HG02885 (cell line): ENCODE measurements around the gene DCAF6.
"Not testable (repeated sequence)": the region's sequence is repeated elsewhere in the genome, so short reads cannot be mapped to it uniquely, and the experiment has no call there.

Experiments
- ATAC-seq: cut with Tn5 transposase; IDR thresholded peaks from one replicate; pipeline ENCODE4 v1.9.1; 2021; ENCODE audit warnings: mild to moderate bottlenecking; ENCODE audit not compliant: unreplicated experiment, poor library complexity

The DCAF6 gene

GRCh38 chr1:167923324-167924056, 13.0 kb upstream of the DCAF6 start:
- ATAC-seq, result no peak

GRCh38 chr1:167924102-167924501, 12.4 kb upstream of the DCAF6 start:
- no peak for ATAC-seq

GRCh38 chr1:167924543-167925231, 11.8 kb upstream of the DCAF6 start:
- ATAC-seq, result no peak

GRCh38 chr1:167926486-167926997, 9.9 kb upstream of the DCAF6 start:
- ATAC-seq, result no peak

- ATAC-seq, result no peak
Measured at GRCh38 chr1:167927046-167927754, 9.3 kb upstream of the DCAF6 start.

- ATAC-seq, result no peak
Measured at GRCh38 chr1:167928457-167928852, 8.0 kb upstream of the DCAF6 start.

- ATAC-seq, result not testable (repeated sequence)
Measured at GRCh38 chr1:167928919-167929318, 7.6 kb upstream of the DCAF6 start.

- ATAC-seq, result no peak
Measured at GRCh38 chr1:167929725-167930124, 6.8 kb upstream of the DCAF6 start.

- no peak for ATAC-seq
Measured at GRCh38 chr1:167933788-167934187, 2.7 kb upstream of the DCAF6 start.

- no peak for ATAC-seq
Measured at GRCh38 chr1:167934426-167935215, 1.9 kb upstream of the DCAF6 start.

GRCh38 chr1:167935216-167936067, 1.0 kb upstream of the DCAF6 start:
- ATAC-seq, result peak; percentile 8

GRCh38 chr1:167936930-167937708, 636 bp downstream of the DCAF6 start, which contains the start of gene MPC2:
TSS of gene MPC2 (minus strand) at chr1:167937072. CDS start at chr1:167935841, 1,231 bp downstream.
- ATAC-seq, result peak; percentile 16

GRCh38 chr1:167937709-167938010, 1.2 kb downstream of the DCAF6 start:
- no peak for ATAC-seq

- ATAC-seq, result no peak
Measured at GRCh38 chr1:167938080-167938636, 1.7 kb downstream of the DCAF6 start.

- no peak for ATAC-seq
Measured at GRCh38 chr1:167940264-167940663, 3.8 kb downstream of the DCAF6 start.

- ATAC-seq, result no peak
Measured at GRCh38 chr1:167943541-167943940, 7.1 kb downstream of the DCAF6 start.

- ATAC-seq, result no peak
Measured at GRCh38 chr1:167947733-167948132, 11.2 kb downstream of the DCAF6 start.

- no peak for ATAC-seq
Measured at GRCh38 chr1:167949785-167950184, 13.3 kb downstream of the DCAF6 start.
